Activated effector memory CD4-positive, alpha-beta T cell treated with Interleukin-2 at 50 U/mL for 16 hours (primary cell): ENCODE data around the gene VAV3.

Experiments used
- DNase-seq: peaks from one replicate; pipeline ENCODE4 v3.0.0-alpha.2; 2020

The VAV3 gene

DNA sequence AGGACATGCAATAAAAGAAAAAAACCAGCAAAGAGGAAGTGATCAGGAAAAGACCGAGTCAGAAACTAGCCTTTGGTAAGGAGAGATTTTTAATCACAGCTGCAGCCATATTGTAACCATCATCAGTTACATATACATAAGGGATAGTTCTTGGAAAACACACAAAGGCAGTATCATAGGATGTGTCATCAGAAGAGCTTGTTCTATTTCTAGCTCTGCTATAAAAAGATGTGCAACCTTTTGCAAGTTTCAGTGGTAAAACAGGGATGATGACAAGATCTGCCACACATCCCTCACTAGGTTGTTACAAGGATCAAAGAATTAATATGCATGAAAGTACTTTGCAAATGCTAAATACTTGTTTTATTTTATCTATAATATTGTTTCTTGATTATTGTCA, 342.0 kb downstream of the VAV3 start:
- no peak for DNase-seq

DNA sequence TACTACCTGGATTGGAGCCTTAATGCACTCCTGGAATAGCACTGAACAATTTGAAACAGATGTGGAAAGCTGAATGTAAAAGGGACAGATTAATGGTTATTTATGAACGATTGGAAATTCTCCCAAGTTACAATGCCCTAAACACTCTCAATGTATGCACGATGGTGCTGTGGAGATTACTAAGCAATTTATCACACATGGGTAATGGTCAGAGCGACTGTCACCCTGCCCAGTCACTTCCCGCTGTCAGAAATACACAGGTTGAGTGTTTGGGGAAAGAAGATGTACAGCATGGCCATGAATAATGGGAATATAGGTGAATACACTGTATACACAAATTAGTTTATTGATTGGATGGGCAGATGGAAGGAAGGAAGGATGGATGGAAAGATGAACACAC, 342.4 kb downstream of the VAV3 start:
- no peak for DNase-seq

DNA sequence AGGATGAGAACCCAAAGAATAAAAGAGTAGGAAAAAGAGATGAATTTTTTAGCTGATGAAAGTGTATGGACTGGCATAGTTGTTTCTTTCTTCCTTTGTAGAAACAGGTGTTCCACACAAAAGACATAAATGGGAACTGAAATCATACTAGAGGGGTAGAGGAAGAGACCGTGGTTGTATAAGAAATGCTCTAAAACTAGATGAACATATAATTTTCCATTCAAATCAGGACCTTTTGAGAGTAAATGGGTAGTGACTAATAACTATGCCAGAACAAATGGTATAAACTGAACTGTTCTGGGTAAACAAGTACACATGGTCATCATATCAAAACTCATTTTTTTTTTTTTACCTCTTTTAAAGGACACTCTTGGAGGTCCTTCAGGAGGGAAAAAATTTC, 344.2 kb downstream of the VAV3 start:
- no peak for DNase-seq

DNA sequence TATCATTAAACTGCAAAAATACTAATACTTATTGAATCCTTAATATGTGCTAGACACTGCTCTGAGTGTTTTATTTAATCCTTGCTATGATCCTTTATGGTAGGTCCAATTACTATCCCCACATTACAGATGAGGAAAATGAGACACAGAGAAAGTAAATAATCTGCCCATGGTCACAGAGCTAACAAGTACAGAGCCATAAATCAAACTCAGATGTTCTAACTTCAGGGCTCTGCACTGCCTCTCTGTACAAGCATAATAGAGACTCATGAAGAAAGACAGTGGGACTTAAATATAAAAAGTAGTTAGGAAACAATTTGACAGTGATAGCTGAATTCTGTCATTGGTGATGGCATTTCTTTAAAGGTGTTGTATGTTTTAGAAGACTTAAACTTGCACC, 346.4 kb downstream of the VAV3 start:
- DNase-seq: no peak

DNA sequence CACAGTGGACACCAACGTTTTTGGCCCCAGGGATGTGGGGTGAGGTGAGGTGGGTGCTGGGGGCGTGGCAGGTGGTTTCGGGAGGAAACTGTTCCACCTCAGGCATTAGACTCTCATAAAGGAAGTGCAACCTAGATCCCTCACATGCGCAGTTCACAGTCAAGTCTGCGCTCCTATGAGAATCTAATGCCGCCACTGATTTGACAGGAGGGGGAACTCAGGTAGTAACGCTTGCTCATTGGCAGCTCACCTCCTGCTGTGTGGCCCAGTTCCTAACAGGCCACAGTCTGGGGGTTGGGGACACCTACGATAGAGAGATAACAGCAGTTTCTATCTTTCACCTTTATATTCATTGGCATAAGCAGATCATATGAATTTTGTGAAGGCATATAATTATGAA, 347.1 kb downstream of the VAV3 start:
- no peak for DNase-seq

DNA sequence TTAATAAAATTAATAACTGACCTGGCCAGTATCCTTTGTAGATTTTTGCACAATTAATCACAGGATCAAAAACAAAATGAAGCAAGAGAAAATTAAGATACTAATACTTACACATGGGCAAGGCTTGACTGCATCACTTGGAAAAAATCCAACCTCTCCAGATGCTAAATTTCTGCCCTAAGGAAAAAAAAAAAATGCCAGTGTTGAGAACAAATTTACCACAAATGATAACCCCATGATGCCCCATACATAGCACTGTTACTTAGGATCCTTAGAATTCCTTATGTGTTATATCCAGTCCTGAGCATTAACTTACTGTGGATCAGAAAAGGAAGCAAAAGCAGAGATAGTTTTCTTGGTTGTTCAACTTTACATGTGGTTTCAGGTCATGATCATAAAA, 347.5 kb downstream of the VAV3 start:
- DNase-seq: no peak

DNA sequence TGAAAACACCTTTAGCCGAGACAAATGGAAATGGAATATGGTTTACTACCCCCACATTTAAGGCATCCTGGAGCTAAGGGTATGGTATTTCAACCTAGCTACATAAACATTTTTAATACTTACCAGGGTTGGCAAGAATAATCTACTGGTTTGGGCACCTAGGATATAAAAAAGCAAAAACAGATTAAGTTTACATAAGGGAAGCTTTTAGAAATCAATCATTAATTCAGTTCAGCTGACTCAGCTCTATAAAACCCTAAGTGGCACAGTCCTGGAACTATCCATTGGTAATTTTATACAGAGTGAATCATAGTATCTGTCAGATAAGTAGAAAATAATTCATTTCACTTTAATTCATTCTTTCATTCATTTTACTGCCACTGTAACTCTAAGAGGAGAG, 355.2 kb downstream of the VAV3 start:
- no peak for DNase-seq

DNA sequence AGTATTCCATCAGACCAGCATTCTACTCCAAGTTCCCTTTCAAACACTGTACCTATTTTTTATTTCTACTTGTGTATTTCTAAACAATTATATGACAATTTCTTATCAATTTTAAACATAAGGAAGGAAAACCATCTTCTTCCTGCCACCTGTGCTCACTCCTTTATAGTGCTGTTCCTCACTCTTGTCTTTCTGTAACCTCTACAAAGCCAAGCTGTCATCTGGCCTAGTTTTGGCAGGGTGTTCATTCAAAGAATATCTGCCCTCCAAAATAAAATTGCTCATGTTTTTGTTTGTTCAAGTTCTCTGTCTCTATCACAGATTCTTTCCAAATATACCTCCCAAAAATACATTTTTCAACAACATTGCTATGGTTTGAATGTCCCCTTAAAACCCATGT, 360.2 kb downstream of the VAV3 start:
- DNase-seq: no peak

DNA sequence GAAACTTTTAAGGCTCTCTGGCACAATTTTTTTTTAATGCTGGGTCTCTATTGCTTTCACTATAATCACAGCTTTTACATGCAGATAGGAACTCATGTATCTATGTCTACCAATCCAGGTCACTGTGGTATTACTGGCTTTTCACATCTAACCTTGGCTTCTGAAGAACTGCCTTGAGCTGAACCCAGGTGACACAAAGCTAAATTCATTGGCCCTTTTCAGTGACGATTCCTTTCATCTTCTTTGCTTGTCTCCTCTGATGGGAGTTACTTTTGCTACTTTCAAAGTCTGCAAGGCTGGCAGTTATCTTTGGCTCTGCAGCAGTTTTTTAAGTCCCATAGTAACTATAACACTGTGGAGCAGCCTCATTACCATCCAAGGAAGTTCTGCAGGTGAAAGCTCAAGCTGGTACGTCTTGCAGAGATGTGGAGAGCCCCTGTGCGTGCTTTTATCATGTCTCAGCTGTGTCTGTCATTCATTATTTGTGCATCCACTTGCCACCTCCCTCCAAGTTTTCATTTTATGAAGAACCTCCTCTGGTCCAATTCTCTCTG, 364.3 kb downstream of the VAV3 start:
- DNase-seq: no peak

DNA sequence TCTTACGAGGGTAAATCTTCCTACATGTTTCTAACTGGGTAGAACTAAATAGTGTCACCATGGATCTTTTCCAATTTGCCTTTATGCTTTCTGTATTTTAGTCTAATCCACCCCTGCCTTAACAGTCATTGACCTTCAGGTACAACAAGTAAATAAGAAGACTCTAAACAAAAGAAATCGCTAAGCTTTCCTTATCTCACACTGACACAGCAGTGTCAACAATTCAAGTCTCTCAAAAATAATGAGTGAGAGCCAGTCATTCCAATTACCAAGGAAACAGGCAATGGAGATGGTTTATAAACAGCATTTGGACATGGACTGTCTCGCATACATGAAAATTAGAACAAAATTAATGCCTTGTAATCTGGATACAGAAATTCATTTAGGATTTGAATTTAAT, 365.8 kb downstream of the VAV3 start:
- DNase-seq: no peak

DNA sequence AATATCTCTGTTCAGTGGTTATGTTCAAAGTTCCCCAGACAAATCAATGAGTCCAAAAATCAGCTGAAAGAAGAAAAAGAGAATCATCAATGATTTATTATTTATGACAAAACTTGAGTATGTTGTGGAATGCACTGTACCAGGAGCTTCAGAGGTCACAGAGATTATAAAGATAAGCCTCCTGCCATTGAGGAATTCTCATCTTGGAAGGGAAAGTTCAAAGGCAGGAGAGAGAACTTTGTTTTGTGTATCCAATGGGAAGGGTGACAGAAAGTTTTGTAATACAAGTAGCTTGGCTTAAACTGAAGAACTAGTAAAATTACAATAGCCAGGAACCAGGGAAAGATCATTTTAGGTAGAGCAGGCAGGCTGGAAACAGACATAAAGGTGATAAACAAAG, 367.7 kb downstream of the VAV3 start:
- DNase-seq: no peak

DNA sequence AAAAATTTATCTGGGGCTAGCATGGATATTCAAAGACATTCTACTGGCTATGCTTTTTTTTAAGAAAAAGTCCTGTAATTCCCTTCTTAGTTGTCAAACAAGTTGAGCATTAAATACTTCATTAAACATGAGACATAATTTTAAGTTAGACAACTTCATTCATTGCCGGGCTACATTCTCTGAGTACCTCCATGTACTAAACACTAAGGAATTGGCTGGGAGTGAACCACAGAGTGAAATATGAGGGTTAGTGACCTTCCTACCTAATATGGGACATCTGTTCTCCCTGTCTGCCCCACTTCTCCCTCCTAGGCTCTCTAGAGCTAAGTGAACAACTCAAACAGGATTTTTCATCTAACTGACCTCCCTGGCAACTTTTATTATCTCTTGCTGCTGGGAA, 370.4 kb downstream of the VAV3 start:
- DNase-seq: no peak

DNA sequence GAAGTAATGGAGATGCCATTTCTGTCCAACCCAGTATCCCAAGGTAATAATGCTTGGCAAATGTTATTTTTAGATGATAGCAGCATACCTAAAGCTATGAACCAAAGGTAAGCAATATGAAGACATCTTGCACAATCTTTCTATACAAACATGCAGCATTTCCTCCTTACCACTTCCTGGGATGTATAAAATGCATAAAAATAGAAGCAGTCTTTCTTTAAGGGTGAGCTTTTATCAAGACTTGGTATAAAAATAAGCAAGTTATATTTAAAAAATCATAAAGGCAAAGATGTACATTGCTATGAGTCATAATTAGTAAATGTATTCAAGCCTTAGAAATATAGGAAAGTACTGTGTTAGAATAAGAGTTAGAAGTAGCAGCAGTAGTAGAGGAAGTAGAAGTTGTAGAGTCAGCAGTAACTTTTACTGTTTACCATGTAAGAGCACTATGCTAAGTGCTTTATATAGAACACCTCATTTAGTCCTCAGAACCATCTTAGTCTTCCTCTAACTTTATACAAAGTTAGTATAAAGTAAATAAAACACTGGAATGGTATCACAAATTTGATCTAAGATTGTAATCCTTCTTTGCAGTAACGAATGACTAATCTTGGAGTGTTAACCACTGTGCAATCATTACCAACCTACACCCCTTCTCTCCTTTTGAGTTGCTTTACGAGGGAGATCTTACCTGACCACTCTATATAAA, 371.3 kb downstream of the VAV3 start:
- DNase-seq: no peak

DNA sequence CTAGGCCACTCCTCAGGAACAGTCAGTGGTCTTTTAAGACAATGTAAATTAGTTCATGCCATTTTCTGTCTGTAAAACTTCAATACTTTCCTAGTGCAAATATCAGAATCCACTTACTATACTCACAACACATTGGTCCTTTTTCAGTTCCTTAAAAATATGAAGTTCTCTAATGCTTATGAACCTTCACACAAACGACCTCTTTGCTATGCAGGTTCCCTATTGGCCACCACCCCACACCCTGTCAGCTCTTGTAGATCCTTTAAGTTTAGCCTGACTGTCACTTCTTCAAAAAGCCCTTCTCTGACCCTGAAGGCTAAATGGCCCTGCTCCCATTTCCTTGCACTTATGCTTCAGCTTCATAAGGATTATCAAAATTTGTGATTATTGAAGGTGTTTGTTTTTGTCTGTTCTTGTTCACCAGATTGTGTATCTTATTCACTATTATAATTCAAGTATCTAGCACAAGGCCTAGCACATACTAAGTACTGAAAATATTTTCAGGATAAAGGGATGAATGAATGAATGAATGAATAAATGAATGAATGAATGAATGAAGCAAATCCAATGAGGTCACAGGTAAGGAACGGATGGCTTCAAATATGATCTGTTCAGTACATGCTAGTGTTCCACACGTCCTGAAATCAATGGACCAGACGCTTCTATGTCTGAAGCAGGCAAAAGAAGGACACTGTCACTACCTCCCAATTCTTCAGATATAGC, 373.9 kb downstream of the VAV3 start:
- DNase-seq: no peak

DNA sequence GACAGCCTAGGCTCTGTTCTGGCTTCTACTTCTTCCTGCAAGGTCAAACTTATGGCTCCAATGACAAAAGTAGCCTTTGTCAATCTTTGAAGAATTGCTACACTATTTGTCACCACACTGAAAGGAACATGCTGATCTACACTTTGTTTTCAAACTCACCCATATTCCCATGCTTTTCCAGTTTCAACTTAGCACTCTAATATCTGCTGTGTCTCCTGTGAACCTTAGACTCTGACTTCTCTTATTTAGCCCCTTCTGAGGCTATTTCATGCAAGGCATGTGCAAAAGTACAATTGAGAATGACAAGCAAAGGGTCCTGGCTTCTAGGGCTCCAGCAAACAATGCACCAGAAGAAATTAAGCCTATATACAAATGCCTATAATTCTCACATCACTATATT, 374.9 kb downstream of the VAV3 start:
- no peak for DNase-seq

DNA sequence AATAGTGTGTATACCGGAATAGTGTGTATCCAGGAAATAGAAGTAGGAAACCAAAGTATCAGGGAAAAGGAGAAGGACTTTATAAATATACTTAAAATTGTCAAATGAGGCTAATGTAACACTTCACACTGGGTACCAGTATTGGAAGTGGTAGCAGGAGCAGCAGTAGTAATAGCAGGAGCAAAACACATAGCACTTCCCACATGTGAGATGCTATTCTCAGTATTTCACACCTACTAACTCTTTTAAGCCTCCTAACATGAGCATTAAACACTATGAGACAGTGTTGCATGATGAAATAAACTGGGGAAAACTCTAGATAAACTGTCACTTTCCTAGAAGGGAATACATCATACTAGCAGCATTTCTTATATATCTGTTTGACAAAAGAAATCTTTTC, 376.7 kb downstream of the VAV3 start:
- no peak for DNase-seq

DNA sequence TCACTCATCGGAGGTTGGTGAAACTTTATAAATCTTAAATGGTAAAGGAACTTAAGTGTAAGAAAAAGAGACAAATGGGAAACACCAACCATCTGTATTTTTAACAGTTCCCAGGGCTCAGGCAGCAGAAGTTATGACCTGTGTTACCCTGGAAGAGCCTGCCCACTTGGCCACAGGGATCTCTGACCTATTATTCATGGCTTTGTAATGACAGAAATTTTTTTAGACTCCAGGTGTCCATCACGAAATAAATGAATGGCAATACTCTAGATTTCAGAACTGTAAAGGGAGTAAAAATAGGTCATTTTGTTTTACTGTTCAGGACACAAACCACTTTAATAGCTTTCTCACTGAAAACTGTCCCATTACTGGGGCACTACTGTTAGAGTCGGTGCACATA, 389.8 kb downstream of the VAV3 start:
- no peak for DNase-seq

DNA sequence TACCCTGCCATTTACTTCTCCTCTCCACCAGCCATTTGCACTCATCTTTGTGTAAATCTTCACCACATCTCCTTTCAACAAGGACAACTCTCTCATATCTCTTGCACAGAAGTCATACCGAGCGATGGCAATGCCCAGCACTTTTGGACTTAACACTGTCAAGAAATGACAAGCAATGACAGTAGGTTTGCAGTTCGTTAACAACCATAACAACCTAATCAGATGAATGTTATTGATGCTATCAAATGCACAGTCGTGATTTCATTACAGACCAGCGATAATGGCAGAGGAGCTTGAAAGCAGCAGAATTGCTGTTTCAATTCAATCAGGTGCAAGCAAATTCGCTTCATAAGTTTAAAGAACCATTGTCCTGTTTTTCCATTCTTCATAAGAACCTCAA, 390.9 kb downstream of the VAV3 start:
- DNase-seq: no peak

DNA sequence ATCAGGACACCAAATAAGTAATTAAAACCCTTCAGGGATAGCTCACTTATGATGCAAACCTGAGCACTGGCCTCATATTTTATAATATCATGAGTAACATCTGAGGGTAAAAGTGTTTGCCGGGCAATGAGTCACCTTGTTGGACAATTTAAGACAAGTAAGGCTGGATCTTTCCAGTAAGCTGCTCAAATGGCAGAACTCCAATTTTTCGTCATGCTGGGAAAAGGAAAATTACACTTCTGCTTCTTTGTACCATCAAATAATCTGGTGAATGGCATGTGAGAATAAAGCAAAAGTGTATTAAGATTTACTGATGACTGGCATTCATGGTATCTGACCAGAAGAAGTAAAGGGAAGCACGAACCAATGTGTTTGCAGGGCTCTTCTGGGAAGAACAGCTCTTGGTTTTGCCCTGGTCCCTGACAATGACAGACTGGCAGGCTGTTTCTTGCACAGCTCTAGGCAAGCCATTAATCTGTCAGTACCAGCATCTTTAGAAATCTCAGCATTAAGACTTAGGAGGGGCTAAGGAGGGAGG, 392.2 kb downstream of the VAV3 start:
- no peak for DNase-seq

DNA sequence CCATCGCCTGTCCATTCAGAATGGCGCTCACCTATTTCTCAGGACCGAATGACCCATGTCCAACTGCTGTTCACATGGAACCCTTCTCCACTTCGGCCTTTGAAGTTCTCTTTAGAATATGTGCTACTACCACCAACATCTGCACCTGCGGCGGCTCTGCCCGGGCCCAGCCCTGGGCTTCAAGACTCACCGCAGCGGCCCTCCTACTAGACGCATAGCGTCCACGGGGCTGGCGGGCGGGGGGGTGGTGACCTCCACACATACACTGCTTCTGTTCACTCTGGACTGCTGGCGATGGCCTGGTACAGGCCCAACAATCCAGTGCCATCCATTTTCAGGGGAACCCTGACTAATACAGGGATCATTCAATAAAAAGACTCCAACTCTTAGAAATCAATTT, 394.2 kb downstream of the VAV3 start:
- no peak for DNase-seq

DNA sequence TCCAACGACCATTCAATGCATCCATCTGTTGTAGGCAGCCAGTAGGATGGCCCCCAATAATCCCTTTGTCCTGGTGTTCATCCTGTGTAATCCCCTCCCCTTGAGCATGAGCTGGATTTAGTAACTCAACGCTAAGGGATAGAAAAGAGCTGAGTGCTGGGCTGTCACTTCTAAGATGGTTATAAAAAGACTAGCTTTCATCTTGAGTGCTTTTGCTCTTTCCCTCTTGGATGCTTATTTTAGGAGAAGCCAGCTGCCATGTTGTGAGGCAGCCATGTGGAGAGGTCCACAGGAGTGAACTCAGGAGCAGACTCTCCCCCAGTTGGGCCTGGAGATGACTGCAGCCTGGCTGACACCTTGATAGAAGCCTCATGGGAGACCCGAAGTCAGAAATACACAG, 401.5 kb downstream of the VAV3 start:
- DNase-seq: no peak

DNA sequence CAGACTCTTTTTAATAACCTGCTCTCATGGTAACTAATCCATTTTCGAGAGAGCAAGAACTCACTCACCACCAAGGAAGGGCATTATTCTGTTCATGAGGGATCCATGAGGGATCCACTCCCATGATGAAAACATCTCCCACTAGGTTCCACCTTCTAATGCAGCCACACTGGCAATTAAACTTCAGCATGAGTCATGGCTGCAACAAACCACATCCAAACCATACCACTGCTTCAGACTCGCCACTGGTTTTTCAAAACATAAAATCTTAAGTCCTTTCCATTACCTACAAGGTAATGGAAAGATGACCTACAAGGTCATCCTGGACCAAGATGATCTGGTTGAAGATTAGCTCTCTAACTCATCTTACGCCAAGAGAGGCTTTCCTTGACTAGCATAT, 405.1 kb downstream of the VAV3 start:
- no peak for DNase-seq

DNA sequence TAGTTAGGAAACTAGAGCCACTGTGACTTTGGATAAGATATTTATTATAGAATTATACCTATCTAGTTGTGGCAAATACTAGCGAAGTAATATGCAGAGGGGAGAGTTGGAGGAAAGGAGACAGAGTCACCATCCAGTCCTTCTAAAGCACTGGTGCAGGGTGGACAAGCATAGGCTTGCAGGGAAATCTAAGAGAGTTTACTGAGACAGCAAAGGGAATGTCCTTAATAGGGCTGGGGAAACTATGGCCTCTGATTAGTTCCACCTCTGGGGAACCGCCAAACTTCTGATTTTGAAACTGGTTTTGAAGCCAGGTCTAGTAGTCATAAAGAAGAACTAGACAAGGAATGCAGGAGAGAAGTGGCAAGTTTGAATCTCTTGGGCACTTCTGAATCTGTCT, 407.9 kb downstream of the VAV3 start:
- DNase-seq: no peak

DNA sequence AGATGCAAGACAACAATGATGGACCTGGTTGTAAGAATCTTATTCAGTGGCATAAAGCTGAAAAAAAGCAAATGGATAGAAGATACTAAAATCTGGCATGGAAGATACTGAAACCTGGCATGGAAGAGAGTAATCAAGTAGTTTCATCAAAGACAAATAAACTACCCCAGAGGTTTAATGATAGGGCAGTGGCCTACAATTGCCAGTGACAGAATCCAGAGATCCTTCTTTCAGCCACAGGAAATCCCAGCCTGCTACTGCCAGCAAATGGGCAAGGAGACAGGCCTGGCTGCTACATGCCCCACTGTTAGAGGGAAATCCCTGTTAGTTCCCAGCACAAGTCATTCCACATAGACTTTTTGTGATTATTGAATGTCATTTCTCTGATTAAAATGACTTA, 409.4 kb downstream of the VAV3 start:
- no peak for DNase-seq

DNA sequence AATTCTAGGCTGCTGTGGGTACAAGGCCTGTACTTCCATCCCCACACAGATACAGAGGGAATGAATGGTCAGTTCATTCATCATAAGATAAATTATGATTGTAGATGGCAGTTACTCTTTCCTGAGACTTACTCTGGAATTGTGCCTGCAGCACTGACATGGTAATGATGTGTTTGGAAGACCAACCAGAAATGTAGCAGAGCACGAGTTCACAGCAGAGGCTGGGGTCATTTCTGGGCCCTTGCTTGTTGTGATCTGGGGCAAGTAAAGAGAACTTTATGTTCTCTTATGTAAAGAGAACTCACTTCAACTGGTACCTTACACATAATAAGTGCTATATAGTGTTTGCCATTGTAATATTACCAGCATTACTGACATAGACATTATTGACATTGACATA, 412.2 kb downstream of the VAV3 start:
- no peak for DNase-seq
